ENCODE data around the gene SETD2. TPM values are rescaled to one million over a fixed set of nuclear protein-coding genes. Genes with fewer than 3 reads are reported as not detected.
"Not testable (repeated sequence)": the region's sequence is repeated elsewhere in the genome, so short reads cannot be mapped to it uniquely, and the experiment has no call there.

Gene SETD2
- 56.9 and 65.7 TPM in 2 replicates for total RNA-seq

- peak within 1 kb of the TSS; percentile 96 for H3K27ac Mint-ChIP-seq
- peaks cover 17% of the 10 kb centered on the region for H3K36me3 Mint-ChIP-seq (ENCODE audit: low read depth)
- POLR2A ChIA-PET, result interaction anchor here (0.5 to 2.4 kb wide), 21 partner anchors 11 to 302 kb away, joined by 3 to 13 read pairs (median 4); partner anchors contain the start of genes KIF9, KLHL18 and PTPN23
- ATAC-seq (ENCODE audit: low read depth) (peak; percentile 86), DNase-seq (peak; percentile 80)
- CTCF ChIA-PET, result interaction anchor here (0.6 to 3.0 kb wide), 16 partner anchors 15 to 257 kb away, joined by 3 to 26 read pairs (median 4); no protein-coding TSS in a partner anchor
- H3K9me3 Mint-ChIP-seq, result no peaks in the 10 kb centered on the region
- TF ChIP-seq CTCF (IDR thresholded peaks at IDR 0.05), result no peak
- intact Hi-C loops (cut with micrococcal nuclease), result loop anchor here (1.0 to 10.0 kb wide), 8 partner anchors 52 to 621 kb away; partner anchors contain the start of genes CCDC12, KIF9, KLHL18 and NBEAL2
- peak within 1 kb of the TSS; percentile 98 for H3K4me3 Mint-ChIP-seq
- H3K4me1 Mint-ChIP-seq, result peaks cover 53% of the 10 kb centered on the region
- no peaks in the 10 kb centered on the region for H3K27me3 Mint-ChIP-seq
Measured at GRCh38 chr3:47164007-47164881, at the start of gene SETD2. Gene SETD2 (minus strand): TSS chr3:47164113. CDS start chr3:47163924, 189 bp downstream.

GRCh38 chr3:47210863-47211405 is 47.0 kb upstream of the SETD2 start:
- ATAC-seq (ENCODE audit: low read depth) (no peak), DNase-seq (no peak)
- intact Hi-C loops (cut with micrococcal nuclease), result no loop called here
- Mint-ChIP-seq H3K4me1 (no peaks in the 10 kb centered on the region), H3K27ac (no peak overlapping the region), H3K4me3 (no peak overlapping the region), H3K27me3 (no peaks in the 10 kb centered on the region), H3K9me3 (no peaks in the 10 kb centered on the region), H3K36me3 (ENCODE audit: low read depth) (no peaks in the 10 kb centered on the region)
- TF ChIP-seq CTCF (IDR thresholded peaks at IDR 0.05), result no peak
- ChIA-PET CTCF (no interaction called here), POLR2A (no interaction called here)

GRCh38 chr3:47206022-47206421 is 42.1 kb upstream of the SETD2 start:
- CTCF ChIA-PET; H3K36me3 Mint-ChIP-seq (ENCODE audit: low read depth); H3K27ac Mint-ChIP-seq; DNase-seq; H3K4me1 Mint-ChIP-seq; POLR2A ChIA-PET; ATAC-seq (ENCODE audit: low read depth); H3K9me3 Mint-ChIP-seq; H3K27me3 Mint-ChIP-seq; intact Hi-C loops (cut with micrococcal nuclease); H3K4me3 Mint-ChIP-seq: not testable (repeated sequence)

- Mint-ChIP-seq H3K4me3 (no peak overlapping the region), H3K27ac (no peak overlapping the region), H3K9me3 (no peaks in the 10 kb centered on the region), H3K4me1 (no peaks in the 10 kb centered on the region), H3K27me3 (no peaks in the 10 kb centered on the region), H3K36me3 (ENCODE audit: low read depth) (no peaks in the 10 kb centered on the region)
- DNase-seq (no peak), ATAC-seq (ENCODE audit: low read depth) (no peak)
- intact Hi-C loops (cut with micrococcal nuclease), result no loop called here
- no peak for TF ChIP-seq CTCF (IDR thresholded peaks at IDR 0.05)
- ChIA-PET POLR2A (no interaction called here), CTCF (no interaction called here)
Measured at GRCh38 chr3:47204875-47205274, 41.0 kb upstream of the SETD2 start.

- TF ChIP-seq CTCF (IDR thresholded peaks at IDR 0.05), result no peak
- CTCF ChIA-PET, result no interaction called here
- no peaks in the 10 kb centered on the region for H3K27me3 Mint-ChIP-seq
- no peak overlapping the region for H3K27ac Mint-ChIP-seq
- no peak overlapping the region for H3K4me3 Mint-ChIP-seq
- no peaks in the 10 kb centered on the region for H3K4me1 Mint-ChIP-seq
- no peak for DNase-seq
- no peaks in the 10 kb centered on the region for H3K36me3 Mint-ChIP-seq (ENCODE audit: low read depth)
- no peaks in the 10 kb centered on the region for H3K9me3 Mint-ChIP-seq
- POLR2A ChIA-PET, result no interaction called here
- ATAC-seq (ENCODE audit: low read depth), result no peak
- intact Hi-C loops (cut with micrococcal nuclease), result no loop called here
Measured at GRCh38 chr3:47202542-47202941, 38.6 kb upstream of the SETD2 start.
